ENCODE data around the gene RSU1.

Gene RSU1

DNA sequence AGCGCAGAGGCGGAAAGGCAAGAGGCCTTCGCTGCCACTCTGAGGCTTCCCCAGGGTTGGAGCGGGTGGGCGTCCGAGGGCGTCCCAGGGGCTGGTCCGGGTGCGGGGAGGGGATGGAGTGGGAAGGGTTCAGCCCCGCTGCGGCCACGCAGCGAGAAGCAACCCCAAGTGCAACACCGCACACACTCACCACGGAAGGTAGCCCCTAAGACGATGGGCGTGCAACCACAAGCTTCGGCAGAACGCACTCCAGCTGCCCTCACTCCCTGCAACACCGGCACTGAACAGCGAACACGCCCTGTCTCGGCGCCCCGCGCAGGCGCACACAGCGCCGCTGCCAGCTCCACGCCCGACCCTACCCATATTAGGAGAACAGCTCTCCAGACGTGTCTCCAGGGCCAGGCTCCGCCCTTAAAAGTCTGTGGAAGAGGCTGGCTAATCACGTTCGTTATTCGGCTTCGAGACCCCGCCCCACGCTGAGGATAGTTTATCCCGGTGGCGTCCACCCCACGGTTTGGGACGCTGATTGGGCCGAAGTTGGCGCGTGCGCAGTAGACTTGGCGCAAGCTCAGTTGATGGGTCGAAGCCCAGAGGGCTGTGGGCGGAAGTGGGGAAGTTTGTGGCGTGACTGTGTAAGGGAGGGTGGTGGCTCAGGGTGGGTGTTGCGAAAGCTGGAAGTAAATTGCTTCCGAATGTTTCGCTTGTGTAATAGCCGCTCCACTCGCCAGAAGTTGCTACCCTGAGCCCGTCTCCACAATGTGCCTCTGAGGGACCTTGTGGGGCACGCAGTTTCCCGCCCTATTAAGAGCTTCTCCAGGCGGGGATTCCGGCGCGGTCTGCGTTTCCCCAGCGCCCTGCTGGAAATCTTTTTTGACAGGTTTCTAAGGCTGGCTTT, at the start of gene RSU1:
TSS of gene RSU1 (minus strand) at position 300 of the 895 bp plus-strand sequence. CDS start 343 bp downstream, outside the sequence.
- ATAC-seq = peak; percentile 98
- no peak for TF ChIP-seq ZNF70 (CRISPR knock-in tag; IDR thresholded peaks at IDR 0.05)
- no peak for TF ChIP-seq ZFP3 (CRISPR knock-in tag; IDR thresholded peaks at IDR 0.05)
- TF ChIP-seq, protein P1, sequence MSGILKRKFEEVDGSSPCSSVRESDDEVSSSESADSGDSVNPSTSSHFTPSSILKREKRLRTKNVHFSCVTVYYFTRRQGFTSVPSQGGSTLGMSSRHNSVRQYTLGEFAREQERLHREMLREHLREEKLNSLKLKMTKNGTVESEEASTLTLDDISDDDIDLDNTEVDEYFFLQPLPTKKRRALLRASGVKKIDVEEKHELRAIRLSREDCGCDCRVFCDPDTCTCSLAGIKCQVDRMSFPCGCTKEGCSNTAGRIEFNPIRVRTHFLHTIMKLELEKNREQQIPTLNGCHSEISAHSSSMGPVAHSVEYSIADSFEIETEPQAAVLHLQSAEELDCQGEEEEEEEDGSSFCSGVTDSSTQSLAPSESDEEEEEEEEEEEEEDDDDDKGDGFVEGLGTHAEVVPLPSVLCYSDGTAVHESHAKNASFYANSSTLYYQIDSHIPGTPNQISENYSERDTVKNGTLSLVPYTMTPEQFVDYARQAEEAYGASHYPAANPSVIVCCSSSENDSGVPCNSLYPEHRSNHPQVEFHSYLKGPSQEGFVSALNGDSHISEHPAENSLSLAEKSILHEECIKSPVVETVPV (CRISPR knock-in tag; IDR thresholded peaks at IDR 0.05) = no peak

DNA sequence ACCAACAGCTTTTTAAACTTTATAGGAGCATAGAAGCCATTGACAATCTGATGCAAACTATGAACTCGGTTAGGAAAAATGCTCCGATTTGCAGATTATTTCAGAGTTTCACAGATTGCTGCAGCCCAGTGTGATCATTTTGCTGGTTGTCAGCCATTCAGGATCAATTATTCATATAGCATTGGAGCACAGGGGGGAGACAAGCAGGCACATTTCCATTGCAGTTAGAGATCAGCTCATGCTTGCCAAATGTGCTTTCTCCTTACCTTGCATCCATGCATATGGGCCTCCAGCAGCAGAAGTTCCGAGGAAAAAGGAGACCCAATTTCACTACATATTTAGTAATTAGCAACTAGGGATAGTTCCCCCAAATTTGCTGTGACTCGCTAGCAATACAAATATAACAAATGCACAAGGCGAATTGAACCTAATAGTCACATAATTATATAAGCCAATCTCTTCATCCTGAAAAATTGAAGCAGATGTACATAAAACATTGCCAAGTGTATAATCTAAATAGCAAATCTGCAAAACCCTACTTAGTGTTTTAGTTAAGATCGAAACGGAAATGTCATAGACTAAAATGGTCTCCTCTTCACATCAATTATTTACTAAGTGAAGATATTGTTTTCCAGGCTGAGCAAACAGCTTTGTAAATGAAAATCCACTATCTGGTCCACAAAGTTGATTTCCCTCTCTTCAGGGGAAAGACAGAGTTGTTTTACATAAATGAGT, 49.5 kb upstream of the RSU1 start:
- ATAC-seq = peak; percentile 47
- TF ChIP-seq ARNTL (CRISPR knock-in tag; IDR thresholded peaks at IDR 0.05; ENCODE audit: borderline replicate concordance, low read depth) = no peak
- TF ChIP-seq, protein P2, sequence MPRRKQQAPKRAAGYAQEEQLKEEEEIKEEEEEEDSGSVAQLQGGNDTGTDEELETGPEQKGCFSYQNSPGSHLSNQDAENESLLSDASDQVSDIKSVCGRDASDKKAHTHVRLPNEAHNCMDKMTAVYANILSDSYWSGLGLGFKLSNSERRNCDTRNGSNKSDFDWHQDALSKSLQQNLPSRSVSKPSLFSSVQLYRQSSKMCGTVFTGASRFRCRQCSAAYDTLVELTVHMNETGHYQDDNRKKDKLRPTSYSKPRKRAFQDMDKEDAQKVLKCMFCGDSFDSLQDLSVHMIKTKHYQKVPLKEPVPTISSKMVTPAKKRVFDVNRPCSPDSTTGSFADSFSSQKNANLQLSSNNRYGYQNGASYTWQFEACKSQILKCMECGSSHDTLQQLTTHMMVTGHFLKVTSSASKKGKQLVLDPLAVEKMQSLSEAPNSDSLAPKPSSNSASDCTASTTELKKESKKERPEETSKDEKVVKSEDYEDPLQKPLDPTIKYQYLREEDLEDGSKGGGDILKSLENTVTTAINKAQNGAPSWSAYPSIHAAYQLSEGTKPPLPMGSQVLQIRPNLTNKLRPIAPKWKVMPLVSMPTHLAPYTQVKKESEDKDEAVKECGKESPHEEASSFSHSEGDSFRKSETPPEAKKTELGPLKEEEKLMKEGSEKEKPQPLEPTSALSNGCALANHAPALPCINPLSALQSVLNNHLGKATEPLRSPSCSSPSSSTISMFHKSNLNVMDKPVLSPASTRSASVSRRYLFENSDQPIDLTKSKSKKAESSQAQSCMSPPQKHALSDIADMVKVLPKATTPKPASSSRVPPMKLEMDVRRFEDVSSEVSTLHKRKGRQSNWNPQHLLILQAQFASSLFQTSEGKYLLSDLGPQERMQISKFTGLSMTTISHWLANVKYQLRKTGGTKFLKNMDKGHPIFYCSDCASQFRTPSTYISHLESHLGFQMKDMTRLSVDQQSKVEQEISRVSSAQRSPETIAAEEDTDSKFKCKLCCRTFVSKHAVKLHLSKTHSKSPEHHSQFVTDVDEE (CRISPR knock-in tag; IDR thresholded peaks at IDR 0.05) = peak; percentile 54; the same call in 1 of the 2 replicates
- TF ChIP-seq OSR1 (CRISPR knock-in tag; IDR thresholded peaks at IDR 0.05) = no peak
- TF ChIP-seq, protein P1 (CRISPR knock-in tag; IDR thresholded peaks at IDR 0.05) = no peak
- TF ChIP-seq, protein P3, sequence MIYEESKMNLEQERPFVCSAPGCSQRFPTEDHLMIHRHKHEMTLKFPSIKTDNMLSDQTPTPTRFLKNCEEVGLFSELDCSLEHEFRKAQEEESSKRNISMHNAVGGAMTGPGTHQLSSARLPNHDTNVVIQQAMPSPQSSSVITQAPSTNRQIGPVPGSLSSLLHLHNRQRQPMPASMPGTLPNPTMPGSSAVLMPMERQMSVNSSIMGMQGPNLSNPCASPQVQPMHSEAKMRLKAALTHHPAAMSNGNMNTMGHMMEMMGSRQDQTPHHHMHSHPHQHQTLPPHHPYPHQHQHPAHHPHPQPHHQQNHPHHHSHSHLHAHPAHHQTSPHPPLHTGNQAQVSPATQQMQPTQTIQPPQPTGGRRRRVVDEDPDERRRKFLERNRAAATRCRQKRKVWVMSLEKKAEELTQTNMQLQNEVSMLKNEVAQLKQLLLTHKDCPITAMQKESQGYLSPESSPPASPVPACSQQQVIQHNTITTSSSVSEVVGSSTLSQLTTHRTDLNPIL (CRISPR knock-in tag; IDR thresholded peaks at IDR 0.05; ENCODE audit: low read depth) = no peak
- no peak for TF ChIP-seq GLIS3 (CRISPR knock-in tag; IDR thresholded peaks at IDR 0.05)
- TF ChIP-seq, protein P4, sequence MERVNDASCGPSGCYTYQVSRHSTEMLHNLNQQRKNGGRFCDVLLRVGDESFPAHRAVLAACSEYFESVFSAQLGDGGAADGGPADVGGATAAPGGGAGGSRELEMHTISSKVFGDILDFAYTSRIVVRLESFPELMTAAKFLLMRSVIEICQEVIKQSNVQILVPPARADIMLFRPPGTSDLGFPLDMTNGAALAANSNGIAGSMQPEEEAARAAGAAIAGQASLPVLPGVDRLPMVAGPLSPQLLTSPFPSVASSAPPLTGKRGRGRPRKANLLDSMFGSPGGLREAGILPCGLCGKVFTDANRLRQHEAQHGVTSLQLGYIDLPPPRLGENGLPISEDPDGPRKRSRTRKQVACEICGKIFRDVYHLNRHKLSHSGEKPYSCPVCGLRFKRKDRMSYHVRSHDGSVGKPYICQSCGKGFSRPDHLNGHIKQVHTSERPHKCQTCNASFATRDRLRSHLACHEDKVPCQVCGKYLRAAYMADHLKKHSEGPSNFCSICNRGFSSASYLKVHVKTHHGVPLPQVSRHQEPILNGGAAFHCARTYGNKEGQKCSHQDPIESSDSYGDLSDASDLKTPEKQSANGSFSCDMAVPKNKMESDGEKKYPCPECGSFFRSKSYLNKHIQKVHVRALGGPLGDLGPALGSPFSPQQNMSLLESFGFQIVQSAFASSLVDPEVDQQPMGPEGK (CRISPR knock-in tag; IDR thresholded peaks at IDR 0.05; ENCODE audit: borderline replicate concordance) = no peak
- TF ChIP-seq RARB (CRISPR knock-in tag; IDR thresholded peaks at IDR 0.05) = no peak
- no peak for TF ChIP-seq ZC3H10 (CRISPR knock-in tag; IDR thresholded peaks at IDR 0.05)
- TF ChIP-seq BACH2 (CRISPR knock-in tag; IDR thresholded peaks at IDR 0.05; ENCODE audit: borderline replicate concordance) = no peak
- no peak for TF ChIP-seq ZNF8 (CRISPR knock-in tag; IDR thresholded peaks at IDR 0.05)
- TF ChIP-seq ESRRG (CRISPR knock-in tag; IDR thresholded peaks at IDR 0.05) = 0 out of 2 replicates have a peak, but pooled peaks have one; percentile 11
- 0 out of 2 replicates have a peak, but pooled peaks have one; percentile 16 for TF ChIP-seq ZNF70 (CRISPR knock-in tag; IDR thresholded peaks at IDR 0.05)
- TF ChIP-seq SNAI2 (CRISPR knock-in tag; IDR thresholded peaks at IDR 0.05) = no peak
- no peak for TF ChIP-seq ZFP30 (CRISPR knock-in tag; IDR thresholded peaks at IDR 0.05)
- 0 out of 2 replicates have a peak, but pooled peaks have one; percentile 14 for TF ChIP-seq ZNF565 (CRISPR knock-in tag; conservative IDR thresholded peaks at IDR 0.05; ENCODE audit: low read depth)
- no peak for TF ChIP-seq ZFP3 (CRISPR knock-in tag; IDR thresholded peaks at IDR 0.05)
- no peak for TF ChIP-seq CSDC2 (CRISPR knock-in tag; IDR thresholded peaks at IDR 0.05)
- no peak for TF ChIP-seq PPARA (CRISPR knock-in tag; IDR thresholded peaks at IDR 0.05; ENCODE audit: borderline replicate concordance)
- no peak for TF ChIP-seq TOX (CRISPR knock-in tag; IDR thresholded peaks at IDR 0.05; ENCODE audit: borderline replicate concordance)
- TF ChIP-seq, protein P5, sequence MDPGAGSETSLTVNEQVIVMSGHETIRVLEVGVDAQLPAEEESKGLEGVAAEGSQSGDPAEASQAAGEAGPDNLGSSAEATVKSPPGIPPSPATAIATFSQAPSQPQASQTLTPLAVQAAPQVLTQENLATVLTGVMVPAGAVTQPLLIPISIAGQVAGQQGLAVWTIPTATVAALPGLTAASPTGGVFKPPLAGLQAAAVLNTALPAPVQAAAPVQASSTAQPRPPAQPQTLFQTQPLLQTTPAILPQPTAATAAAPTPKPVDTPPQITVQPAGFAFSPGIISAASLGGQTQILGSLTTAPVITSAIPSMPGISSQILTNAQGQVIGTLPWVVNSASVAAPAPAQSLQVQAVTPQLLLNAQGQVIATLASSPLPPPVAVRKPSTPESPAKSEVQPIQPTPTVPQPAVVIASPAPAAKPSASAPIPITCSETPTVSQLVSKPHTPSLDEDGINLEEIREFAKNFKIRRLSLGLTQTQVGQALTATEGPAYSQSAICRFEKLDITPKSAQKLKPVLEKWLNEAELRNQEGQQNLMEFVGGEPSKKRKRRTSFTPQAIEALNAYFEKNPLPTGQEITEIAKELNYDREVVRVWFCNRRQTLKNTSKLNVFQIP (CRISPR knock-in tag; IDR thresholded peaks at IDR 0.05; ENCODE audit: borderline replicate concordance, low read depth) = no peak
- TF ChIP-seq ISL1 (CRISPR knock-in tag; IDR thresholded peaks at IDR 0.05) = peak; percentile 82
- peak; percentile 72; the same call in 1 of the 2 replicates for TF ChIP-seq TCF4 (CRISPR knock-in tag; IDR thresholded peaks at IDR 0.05; ENCODE audit: borderline replicate concordance)
